Measurements from ENCODE around the gene CPXM2.

DNA sequence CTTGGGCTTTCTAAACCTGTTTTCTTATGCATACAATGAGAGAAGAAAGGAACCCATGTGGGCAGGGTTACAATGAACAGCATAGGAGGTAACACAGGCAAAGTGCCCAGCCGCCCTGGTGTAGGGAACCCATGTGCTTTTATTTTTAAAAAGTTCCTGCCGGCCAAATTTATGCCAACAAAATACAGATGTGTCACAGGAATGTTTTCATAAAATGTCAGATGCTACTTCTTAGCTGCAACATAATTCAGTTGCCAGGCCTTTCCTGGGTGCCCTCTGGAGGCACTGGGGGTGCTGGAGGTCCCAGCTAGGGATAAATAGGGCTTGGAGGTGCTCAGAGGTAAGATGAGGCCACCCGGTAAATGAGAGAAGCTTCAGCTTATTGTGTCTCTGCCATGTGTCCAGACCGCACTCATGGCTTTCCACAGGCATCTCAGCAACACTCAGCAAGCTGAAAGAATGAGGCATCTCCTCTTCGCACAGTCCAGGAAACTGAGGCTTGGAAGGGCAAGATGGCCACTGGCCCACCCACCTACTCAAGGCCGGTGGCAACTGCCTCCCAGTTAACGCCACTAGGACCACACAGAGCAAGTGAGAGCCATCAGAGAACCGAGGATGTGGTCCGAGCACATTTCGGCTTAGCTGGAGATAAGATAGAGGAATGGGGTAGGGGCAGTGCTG is 58.3 kb downstream of the CPXM2 start:
- TF ChIP-seq, protein P1, sequence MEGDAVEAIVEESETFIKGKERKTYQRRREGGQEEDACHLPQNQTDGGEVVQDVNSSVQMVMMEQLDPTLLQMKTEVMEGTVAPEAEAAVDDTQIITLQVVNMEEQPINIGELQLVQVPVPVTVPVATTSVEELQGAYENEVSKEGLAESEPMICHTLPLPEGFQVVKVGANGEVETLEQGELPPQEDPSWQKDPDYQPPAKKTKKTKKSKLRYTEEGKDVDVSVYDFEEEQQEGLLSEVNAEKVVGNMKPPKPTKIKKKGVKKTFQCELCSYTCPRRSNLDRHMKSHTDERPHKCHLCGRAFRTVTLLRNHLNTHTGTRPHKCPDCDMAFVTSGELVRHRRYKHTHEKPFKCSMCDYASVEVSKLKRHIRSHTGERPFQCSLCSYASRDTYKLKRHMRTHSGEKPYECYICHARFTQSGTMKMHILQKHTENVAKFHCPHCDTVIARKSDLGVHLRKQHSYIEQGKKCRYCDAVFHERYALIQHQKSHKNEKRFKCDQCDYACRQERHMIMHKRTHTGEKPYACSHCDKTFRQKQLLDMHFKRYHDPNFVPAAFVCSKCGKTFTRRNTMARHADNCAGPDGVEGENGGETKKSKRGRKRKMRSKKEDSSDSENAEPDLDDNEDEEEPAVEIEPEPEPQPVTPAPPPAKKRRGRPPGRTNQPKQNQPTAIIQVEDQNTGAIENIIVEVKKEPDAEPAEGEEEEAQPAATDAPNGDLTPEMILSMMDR (conservative IDR thresholded peaks at IDR 0.05; ENCODE audit: low read depth, low read length) = no peak
- no peak for TF ChIP-seq EZH2 (IDR thresholded peaks at IDR 0.05; ENCODE audit: low read length, unreplicated experiment)
